ACHN (cell line): ENCODE results near the gene RHOT2.
"Not testable (repeated sequence)": the region's sequence is repeated elsewhere in the genome, so short reads cannot be mapped to it uniquely, and the experiment has no call there.

Experiments used
- DNase-seq: peaks from one replicate; pipeline ENCODE4 v3.0.0-alpha.2; 2015
- in situ Hi-C: cut with HindIII; loops from 2 replicates; pipeline ENCODE4 v1.10.0; 2017; ENCODE audit warnings: low sequenced_read_pairs, low pct_ligation_motif_present, low pct_unique_long_range_greater_than_20kb

The RHOT2 gene

GRCh38 chr16:686459-687260 lies 18.7 kb downstream of the RHOT2 start:
- in situ Hi-C loops = no loop called here

DNA sequence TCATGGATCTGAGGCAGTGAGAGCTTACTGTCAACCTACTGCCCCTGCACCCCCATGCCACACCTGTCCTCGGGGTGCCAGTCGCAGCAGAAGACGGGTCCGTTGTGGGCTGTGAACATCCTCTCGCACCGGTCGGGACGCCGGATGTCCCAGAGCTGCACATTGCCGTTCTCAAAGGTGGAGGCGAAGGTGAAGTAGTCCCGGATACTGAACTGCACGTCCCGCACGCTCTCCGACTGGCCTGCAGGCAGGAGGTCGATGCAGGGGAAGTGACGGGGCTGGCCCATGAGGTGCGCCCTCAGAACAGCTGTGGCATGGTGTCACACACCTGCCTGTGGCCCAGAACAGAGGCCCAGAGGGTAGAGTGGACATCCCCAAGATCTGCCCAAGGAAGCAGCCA lies 19.6 kb downstream of the RHOT2 start:
- in situ Hi-C loops = no loop called here
- DNase-seq = no peak

More at GRCh38 chr16:686459-687260, 18.7 kb downstream of the RHOT2 start:
- DNase-seq = no peak

GRCh38 chr16:689175-689897 lies 21.4 kb downstream of the RHOT2 start:
- in situ Hi-C loops = no loop called here
- DNase-seq = no peak

- DNase-seq, in situ Hi-C loops: not testable (repeated sequence)
Measured at GRCh38 chr16:691242-691641, 23.3 kb downstream of the RHOT2 start.

GRCh38 chr16:692356-693108 lies 24.6 kb downstream of the RHOT2 start:
- in situ Hi-C loops = no loop called here
- no peak for DNase-seq

- no peak for DNase-seq
- in situ Hi-C loops = no loop called here
Measured at GRCh38 chr16:693364-693763, 25.4 kb downstream of the RHOT2 start.

GRCh38 chr16:693766-694165 lies 25.8 kb downstream of the RHOT2 start:
- in situ Hi-C loops = no loop called here
- no peak for DNase-seq

DNA sequence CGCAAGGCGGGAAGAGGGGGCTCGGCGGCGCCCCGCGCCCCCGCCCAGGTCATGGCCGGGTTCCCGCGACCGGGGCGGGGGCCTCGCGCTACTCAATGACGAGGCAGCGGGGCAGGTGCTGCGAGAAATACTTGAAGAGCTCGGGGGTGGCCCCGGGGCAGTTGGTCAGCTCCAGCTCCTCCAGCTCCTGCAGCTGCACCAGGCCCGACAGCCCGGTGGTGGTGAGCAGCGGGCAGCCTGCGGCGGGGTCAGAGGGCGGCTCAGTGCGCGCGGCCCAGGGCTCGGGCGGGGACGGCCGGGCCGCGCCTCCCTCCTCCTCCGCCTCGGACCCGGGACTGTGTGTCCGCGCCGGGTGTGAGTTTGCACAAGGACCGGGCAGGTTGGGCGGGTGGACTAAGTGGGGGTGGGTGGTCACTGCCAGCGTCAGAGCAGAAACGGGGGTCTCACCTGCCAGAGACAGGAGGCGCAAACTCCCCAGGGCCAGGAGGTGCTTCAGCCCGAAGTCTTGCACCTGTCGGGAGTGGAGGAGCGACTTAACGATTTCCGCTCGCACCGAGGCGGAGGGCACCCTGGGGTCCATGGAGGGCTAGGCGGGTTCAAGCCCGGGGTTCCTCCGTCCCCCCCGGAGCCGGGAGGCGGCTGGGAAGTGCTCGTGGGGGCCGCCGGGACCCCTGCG lies 26.4 kb downstream of the RHOT2 start:
- no peak for DNase-seq
- in situ Hi-C loops = no loop called here

- no peak for DNase-seq
- in situ Hi-C loops = no loop called here
Measured at GRCh38 chr16:694863-695354, 27.0 kb downstream of the RHOT2 start.

DNA sequence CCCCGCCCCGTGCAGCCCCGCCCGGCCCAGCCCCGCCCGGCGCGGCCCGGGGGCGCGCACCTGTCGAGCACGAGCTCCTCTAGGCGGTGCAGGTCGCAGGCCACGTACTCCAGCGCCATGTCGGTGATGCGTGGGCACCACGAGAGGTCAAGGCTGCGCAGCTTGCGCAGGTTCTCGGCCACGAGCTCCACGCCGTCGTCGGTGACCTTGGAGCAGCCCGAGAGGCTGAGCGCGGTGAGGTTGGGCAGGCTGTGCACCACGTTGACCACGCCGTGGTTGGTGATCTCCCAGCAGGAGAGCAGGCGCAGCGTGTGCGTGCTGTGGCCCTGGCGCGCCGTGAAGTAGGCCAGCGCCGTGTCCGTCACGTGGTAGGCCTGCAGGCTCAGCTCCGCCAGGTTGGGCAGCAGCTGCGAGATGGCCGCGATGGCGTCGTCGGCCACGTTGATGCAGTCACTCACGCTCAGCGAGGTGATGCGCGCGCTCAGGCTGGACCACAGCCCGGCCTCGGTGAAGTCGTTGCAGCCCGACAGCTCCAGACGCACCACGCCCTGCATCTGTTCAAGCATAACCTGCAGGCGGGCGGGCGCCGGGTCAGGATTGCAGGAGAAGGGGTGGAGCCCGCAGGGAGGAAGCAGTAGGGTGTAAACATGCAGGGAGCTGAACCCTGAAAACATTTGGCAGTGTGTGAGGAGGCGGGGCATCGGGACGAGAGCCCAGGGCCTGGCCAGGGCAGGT lies 27.6 kb downstream of the RHOT2 start:
- DNase-seq = peak; percentile 86
- in situ Hi-C loops = no loop called here

- DNase-seq = no peak
- in situ Hi-C loops = no loop called here
Measured at GRCh38 chr16:698911-699671, 31.2 kb downstream of the RHOT2 start.

GRCh38 chr16:700684-701584 lies 33.0 kb downstream of the RHOT2 start:
- peak; percentile 52 for DNase-seq
- in situ Hi-C loops = no loop called here

DNA sequence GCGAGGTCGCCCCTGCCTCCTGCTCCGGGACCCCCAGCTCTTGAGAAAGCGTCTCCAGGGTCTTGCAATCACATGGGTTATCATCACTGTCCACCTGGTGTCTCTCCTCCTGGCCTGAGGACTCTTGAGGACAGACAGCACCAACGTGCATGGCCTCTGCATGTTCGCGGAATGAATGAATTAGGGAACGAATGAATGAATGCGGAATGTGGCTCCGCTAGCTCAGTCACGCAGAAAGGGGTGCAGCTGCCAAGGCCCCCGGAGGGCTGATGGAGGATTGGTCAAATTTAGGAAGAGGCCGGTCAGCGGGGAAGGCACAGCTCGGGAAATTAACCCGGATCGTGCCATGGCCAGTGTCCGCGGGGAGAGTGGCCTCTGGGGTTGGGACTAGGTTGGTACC lies 34.4 kb downstream of the RHOT2 start:
- in situ Hi-C loops = no loop called here
- no peak for DNase-seq

- in situ Hi-C loops = no loop called here
- DNase-seq = no peak
Measured at GRCh38 chr16:703406-703805, 35.5 kb downstream of the RHOT2 start.

DNA sequence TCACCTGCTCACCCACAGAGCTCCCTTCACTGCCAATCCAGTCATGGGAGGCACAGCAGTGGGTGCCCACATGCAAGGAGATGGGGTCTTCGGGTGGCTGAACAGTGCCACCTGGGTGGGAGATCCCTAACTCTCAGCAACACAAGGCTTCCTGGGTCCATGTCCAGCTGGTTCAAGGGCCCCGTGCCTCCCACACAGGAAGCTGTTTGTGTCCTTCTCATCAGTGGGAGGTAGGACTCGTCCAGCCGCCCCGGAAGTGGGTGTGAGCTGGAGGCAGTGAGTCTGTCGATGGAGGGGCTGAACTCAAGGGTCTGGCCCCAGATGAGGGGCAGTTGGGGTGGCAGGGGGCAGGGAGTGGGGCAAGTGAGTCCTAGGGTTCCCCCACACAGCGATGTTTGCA lies 36.1 kb downstream of the RHOT2 start:
- no peak for DNase-seq
- in situ Hi-C loops = no loop called here

DNA sequence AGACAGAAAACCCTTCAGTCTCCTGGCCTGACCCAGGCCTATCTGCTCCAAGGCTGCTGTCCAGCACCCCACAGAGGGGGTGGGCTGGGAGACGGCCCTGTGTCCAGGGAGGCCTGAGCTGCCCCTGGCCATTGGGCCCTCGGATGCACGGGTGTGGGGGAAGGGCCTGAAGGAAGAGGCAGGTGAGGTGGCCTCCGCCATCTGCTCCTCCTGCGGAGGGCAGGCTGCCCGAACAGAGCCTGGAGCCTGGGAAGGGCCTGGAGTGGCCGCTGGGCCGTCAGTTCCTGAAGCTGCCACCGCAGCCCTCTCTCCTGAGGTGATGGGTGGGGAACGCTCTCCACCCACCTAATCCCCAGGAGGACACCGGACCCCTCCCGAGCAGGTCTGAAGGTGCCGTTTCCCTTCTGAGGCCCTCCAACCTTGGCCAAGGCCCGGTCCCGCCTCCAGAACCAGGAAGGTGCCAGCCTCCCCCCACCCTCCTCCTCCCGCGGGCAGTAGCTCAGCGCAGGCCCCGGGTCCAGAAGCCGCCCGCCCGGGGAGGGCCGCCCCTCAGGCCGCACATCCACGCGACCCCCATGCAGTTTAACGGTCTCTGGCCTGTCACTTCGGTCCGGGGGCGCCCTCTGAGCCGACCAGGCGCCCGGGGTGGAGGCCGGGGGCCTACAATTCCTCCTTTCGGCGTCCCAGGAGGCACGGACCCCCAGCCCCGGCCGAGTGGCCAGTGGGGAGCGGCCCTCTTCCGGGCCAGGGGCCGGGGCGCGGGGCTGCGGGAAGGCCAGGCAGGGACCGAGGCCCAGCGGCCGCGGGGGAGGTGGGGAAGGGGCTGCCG lies 36.8 kb downstream of the RHOT2 start:
- in situ Hi-C loops = no loop called here
- no peak for DNase-seq
